Occipital lobe (tissue), 2 donors: ENCODE measurements around the gene DNAJC4. TPM values are rescaled to one million over a fixed set of nuclear protein-coding genes. Genes with fewer than 3 reads are reported as not detected.

Experiments
- DNase-seq: peaks from one replicate; lab custom pipeline; 2025; lab: John Stamatoyannopoulos, UW
- total RNA-seq: library from RNA; depleted of rRNA; stranded (reverse); fragments of >200 nt; gene quantifications from one replicate; pipeline ENCODE4 v1.2.3, GENCODE V29; 2014

Gene DNAJC4
- total RNA-seq, 1 donor from 2014 or later, result 5.6 TPM

- no peak for DNase-seq
Observed at GRCh38 chr11:64275841-64276240, 45.5 kb downstream of the DNAJC4 start.

DNA sequence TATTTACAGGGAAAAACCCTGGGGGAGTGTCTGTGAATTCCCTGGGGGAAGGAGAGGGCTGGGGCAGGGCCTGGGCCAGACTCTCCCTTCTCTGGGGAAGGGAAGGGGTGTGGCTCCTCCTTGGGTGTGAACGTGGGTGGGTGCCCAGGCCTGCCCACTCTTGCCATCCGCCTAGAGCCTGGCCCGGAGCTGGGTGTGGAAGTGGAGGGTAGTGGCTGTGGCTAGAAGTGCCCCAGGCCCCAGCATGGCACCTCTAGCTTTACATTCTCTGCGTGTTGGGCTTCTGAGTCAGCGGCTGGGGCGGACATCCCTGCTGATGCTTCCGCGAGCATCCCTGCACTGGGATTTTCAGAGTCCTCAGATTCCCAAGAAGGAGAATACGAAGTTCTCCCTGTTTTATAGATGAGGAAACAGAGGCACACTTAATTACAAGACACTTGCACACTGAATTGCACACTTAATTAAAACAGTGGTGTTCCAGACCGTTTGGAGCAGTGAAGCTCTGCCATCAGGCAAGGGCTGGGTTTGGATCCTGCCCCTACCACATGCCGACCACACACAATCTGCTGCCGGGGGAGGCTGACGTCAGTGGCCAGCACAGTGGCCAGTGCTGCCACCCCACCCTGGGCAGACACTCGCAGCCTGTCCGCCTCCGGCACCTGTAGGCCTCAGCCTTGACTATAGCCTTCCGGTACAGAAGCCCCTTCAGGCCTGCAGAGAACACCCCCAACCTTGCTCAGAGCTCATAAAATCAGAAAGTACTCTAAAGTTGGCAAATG lies 46.5 kb downstream of the DNAJC4 start:
- no peak for DNase-seq

DNA sequence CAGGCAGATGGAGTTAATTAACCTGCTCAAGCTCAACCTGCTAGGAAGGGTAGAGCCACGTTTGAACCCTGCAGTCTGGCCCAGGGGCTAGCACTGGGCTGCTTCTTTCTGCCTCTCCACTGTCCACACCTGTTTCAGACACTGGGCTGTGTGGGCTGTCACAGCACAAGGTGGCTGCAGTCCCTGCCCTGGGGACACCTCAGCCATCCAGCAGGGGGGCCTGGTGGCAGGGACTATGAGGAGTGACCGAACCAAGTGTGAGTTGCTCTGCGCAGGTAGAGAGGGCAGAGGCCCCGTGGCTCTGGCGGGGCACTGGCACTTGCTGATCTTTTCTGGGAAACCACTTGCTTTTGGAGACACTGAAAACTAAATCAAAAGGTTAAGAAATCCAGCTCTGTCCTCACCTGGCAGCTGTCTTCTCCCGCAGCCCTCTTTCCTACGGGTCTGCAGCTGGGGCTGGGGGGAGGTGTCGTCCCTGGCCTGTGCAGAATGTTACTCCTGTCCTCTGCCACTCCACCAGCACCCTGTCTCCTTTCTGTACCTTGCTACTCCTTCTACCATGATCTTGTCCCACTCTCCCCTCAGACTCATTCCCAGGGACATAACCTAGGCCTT lies 48.3 kb downstream of the DNAJC4 start:
- no peak for DNase-seq

- no peak for DNase-seq
Observed at GRCh38 chr11:64281957-64282770, 51.8 kb downstream of the DNAJC4 start.

DNA sequence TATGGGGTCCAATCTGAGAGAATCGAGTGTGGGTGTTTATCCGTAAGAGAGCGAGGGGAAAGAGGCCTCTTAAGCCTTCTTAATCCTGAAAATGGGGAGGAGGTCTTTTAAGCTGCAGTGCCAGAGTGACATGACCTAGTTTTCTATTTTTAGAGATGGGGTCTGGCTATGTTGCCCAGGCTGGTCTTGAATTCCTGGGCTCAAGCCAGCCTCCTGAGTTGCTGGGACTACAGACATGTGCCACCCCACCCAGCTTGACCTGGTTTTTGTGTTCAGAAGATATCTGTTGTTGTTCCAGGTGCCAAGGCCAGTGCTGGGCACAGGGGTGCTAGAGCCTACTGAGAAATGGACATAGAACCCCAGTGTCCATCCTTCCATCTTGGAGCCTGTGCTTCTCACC lies 52.7 kb downstream of the DNAJC4 start:
- DNase-seq, result no peak

Other genes starting within 250 kb of the DNAJC4 start
- gene OTUB1, start 244.1 kb upstream of the DNAJC4 start, total RNA-seq, result 25.3 TPM
- gene FLRT1, start 194.6 kb upstream of the DNAJC4 start, total RNA-seq, result 5.0 TPM
- gene MACROD1, start 64.4 kb upstream of the DNAJC4 start, total RNA-seq, result 16.2 TPM
- gene STIP1, start 44.4 kb upstream of the DNAJC4 start, total RNA-seq, result 69.4 TPM
- 1.6 TPM for gene FERMT3, start 23.8 kb upstream of the DNAJC4 start, total RNA-seq
- 7.3 TPM for gene TRPT1, start 4.4 kb upstream of the DNAJC4 start, total RNA-seq
- 11.2 TPM for gene NUDT22, start 4.3 kb upstream of the DNAJC4 start, total RNA-seq
- gene VEGFB, start 4.0 kb downstream of the DNAJC4 start, total RNA-seq, result 9.5 TPM
- gene FKBP2, start 10.5 kb downstream of the DNAJC4 start, total RNA-seq, result 17.5 TPM
- 74.2 TPM for gene PPP1R14B, start 16.4 kb downstream of the DNAJC4 start, total RNA-seq
- 9.2 TPM for gene PLCB3, start 21.0 kb downstream of the DNAJC4 start, total RNA-seq
- 28.2 TPM for gene BAD, start 54.1 kb downstream of the DNAJC4 start, total RNA-seq
- 9.7 TPM for gene GPR137, start 55.3 kb downstream of the DNAJC4 start, total RNA-seq
- gene KCNK4, start 60.8 kb downstream of the DNAJC4 start, total RNA-seq, result 3.0 TPM
- 1.7 TPM for gene CATSPERZ, start 69.8 kb downstream of the DNAJC4 start, total RNA-seq
- 14.2 TPM for gene ESRRA, start 75.0 kb downstream of the DNAJC4 start, total RNA-seq
- gene TRMT112, start 87.0 kb downstream of the DNAJC4 start, total RNA-seq, result 81.9 TPM
- gene PRDX5, start 87.6 kb downstream of the DNAJC4 start, total RNA-seq, result 93.0 TPM
- gene CCDC88B, start 109.7 kb downstream of the DNAJC4 start, total RNA-seq, result 1.4 TPM
- gene RPS6KA4, start 128.6 kb downstream of the DNAJC4 start, total RNA-seq, result 10.0 TPM